Raji (cell line): Measurements from ENCODE around the gene ARL15.

Source experiments
- POLR2A ChIP-seq: IDR thresholded peaks from 2 replicates; pipeline ENCODE4 v1.6.1; 2011; ENCODE audit warnings: low read depth, low read length, control low read depth; ENCODE audit not compliant: insufficient read depth

Gene ARL15

GRCh38 chr5:54278036-54278830, 32.1 kb downstream of the ARL15 start:
- TF ChIP-seq POLR2A: no peak

- TF ChIP-seq POLR2A: no peak
Observed at GRCh38 chr5:54276048-54276447, 34.3 kb downstream of the ARL15 start.

- TF ChIP-seq POLR2A: no peak
Observed at GRCh38 chr5:54275361-54275760, 35.0 kb downstream of the ARL15 start.

DNA sequence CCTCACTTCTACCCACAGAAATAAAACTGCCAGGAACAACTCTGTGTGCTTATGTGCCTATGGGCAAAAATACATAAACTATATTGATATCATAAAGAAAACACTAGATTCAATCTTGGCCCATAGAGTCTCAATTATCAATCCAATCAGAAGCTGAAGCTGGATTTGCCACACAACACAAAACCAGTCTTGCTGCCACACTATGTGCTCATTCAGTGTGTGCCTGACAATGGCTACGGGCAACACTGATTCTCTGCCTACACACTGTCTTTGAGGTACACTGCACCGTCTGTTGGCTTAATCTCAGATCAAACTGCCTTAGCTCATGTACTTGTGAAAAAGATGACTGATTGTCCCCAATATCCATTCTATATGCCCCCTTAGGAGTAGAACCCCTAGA, 35.4 kb downstream of the ARL15 start:
- no peak for TF ChIP-seq POLR2A

DNA sequence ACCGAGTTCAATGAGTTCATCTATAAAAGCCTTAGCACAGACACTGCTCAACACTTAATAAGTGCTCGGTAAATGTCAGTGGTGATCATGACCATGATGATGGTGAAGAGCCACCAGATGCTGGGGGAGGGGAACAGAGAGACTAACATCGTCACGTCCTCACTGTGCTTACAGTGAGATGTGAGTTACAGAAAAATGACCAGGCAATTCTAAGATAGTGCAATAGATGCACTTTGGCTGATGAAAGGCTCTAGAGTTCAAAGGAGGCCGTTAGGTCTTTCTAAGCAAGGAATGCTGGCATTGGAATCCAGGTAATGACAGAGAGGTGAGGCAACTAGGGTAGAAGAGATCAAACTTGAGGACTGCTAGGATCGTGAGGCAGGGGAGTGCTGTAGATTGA, 36.7 kb downstream of the ARL15 start:
- TF ChIP-seq POLR2A: no peak

- no peak for TF ChIP-seq POLR2A
Observed at GRCh38 chr5:54272746-54273145, 37.6 kb downstream of the ARL15 start.

DNA sequence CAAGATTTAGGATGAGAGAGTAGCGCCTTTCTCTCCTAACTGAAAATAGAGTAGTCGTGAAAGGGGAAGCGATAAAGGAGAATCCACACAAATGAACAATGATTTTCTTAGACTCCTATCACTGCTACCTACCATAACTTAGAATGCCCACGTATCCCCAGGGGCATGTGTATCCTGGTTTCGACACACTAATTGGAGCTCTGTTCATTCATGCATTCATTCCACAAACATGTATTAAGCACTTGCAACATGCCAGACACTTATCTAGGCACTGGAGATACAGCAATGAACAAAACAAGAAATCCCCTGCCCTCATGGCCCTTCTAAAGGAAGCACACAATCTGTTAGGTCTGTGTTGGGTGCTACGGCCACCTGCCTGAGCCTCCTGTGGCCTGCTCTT, 40.0 kb downstream of the ARL15 start:
- TF ChIP-seq POLR2A: no peak

- no peak for TF ChIP-seq POLR2A
Observed at GRCh38 chr5:54264574-54264973, 45.8 kb downstream of the ARL15 start.

GRCh38 chr5:54263447-54263846, 46.9 kb downstream of the ARL15 start:
- no peak for TF ChIP-seq POLR2A

- no peak for TF ChIP-seq POLR2A
Observed at GRCh38 chr5:54261596-54261995, 48.8 kb downstream of the ARL15 start.

GRCh38 chr5:54259981-54260380, 50.4 kb downstream of the ARL15 start:
- no peak for TF ChIP-seq POLR2A

- no peak for TF ChIP-seq POLR2A
Observed at GRCh38 chr5:54259090-54259489, 51.3 kb downstream of the ARL15 start.

DNA sequence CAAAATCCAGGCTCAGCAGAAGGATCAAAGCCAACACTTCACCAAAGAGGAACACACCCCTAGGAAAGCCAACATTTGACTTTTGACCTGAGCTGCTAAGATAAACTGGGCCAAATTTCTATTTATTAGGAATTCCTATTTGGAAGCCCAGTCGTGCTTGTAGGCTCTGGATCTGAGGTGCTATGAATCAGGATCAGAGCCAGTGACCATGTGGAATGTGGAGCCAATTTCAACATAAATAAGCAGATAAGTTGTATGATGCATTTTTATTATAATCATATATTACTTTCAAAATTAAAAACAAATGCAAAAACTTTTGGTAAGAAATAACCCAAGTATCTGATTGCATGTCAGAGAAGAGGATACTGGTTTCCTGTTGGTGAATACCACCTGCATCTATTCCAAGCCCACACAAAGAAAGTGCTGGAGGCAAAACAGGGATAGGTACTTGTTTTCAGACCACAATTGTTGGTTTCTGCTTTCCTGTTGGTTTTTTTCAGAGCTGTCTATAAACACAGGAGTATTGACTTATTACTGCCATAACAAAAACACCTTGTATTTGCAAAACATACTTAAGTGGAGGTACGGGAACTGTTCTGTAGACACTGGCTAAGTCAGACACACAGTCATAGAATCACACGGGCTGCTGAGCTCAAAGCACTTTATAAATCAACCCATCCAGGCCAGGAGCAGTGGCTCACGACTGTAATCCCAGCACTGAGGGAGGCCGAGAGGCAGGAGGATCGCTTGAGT, 52.8 kb downstream of the ARL15 start:
- no peak for TF ChIP-seq POLR2A

GRCh38 chr5:54254482-54255198, 55.7 kb downstream of the ARL15 start:
- TF ChIP-seq POLR2A: no peak

DNA sequence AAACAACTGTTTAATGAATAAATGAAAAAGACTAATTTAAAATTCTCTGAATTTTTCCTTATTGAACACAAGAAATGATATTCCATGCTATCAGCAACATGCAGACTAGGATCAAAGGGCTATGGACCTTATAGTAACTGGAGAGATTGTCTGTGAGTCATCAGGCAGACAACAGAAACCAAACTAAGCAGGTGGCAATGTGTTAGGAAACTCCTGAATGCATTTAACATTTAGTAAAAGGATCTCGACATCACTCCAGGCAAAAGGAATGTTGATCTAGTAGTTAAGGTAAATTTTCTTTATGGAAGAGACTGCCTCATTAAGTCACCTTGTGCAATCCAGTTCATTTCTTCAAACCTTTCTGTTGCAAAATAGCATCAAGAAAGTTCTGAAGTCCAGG, 58.4 kb downstream of the ARL15 start:
- TF ChIP-seq POLR2A: no peak
